Measurements from ENCODE around the gene AGRN.
"Not testable (repeated sequence)": the region's sequence is repeated elsewhere in the genome, so short reads cannot be mapped to it uniquely, and the experiment has no call there.

Gene AGRN

DNA sequence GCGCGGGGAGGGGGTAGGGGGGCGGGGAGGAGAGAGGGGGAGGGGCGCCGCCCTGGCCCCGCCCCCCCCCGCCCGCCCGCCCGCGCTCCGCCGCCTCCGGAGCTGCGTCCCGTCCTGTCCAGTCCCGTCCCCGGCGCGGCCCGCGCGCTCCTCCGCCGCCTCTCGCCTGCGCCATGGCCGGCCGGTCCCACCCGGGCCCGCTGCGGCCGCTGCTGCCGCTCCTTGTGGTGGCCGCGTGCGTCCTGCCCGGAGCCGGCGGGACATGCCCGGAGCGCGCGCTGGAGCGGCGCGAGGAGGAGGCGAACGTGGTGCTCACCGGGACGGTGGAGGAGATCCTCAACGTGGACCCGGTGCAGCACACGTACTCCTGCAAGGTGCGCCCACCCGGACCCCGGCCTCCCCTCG is at the start of gene AGRN:
Gene AGRN (plus strand): TSS at position 121 of the 405 bp plus-strand sequence. CDS start 53 bp downstream, at position 174.
- no peak for DNase-seq

DNA sequence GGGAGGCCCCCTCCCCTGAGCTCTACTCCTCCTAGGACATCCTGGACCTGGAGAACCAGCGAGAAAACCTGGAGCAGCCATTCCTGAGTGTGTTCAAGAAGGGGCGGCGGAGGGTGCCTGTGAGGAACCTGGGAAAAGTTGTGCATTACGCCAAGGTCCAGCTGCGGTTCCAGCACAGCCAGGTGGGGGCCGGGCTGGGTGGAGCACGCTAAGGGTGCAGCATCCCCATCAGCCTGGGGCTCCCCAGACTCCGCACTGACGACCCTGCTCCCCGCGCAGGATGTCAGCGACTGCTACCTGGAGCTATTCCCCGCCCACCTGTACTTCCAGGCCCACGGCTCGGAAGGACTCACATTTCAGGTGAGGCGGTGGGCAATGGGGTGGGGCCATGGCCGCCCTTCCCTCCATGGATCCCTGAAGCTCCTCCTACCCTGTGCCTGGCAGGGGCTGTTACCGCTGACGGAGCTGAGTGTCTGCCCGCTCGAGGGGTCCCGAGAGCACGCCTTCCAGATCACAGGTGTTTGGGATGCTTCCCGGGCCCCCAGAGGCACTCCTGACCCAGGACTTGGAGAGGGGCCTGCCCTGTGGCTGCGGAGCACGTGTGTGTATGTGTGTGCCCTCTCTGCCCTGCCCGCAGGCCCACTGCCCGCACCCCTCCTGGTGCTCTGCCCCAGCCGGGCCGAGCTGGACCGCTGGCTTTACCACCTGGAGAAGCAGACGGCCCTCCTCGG is 49.5 kb upstream of the AGRN start:
- no peak for DNase-seq

DNA sequence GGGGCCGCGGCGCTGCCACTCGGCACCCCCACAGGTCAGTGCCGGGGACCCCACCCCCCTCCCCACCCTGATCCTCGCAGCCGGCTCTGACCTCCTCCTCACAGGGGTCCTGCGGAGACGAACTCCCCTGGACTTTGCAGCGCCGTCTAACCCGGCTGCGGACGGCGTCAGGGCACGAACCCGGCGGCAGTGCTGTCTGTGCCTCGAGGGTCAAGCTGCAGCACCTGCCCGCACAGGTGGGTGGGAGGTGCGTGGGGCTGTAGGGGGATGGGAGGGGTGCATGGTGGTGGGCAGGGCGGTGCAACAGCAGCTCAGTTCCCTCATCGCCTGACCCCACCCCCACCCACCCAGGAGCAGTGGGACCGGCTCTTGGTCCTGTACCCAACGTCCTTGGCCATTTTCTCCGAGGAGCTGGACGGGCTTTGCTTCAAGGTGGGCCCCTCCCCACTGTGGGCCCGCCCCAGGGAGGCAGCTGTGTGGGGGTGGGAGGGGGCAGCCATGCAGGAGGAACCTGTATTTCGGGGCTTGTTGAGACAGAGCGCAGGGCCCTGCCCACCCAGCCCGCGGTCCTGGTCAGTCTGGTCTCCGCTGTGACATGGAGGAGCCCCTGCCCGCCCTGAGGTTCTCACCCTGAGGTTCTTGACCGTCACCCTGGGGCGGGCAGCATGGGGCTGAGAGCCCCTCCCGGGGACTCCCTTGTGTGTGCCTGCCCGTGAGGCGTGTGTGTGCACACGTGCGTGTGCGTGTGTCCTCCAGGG is 48.8 kb upstream of the AGRN start:
- no peak for DNase-seq

DNA sequence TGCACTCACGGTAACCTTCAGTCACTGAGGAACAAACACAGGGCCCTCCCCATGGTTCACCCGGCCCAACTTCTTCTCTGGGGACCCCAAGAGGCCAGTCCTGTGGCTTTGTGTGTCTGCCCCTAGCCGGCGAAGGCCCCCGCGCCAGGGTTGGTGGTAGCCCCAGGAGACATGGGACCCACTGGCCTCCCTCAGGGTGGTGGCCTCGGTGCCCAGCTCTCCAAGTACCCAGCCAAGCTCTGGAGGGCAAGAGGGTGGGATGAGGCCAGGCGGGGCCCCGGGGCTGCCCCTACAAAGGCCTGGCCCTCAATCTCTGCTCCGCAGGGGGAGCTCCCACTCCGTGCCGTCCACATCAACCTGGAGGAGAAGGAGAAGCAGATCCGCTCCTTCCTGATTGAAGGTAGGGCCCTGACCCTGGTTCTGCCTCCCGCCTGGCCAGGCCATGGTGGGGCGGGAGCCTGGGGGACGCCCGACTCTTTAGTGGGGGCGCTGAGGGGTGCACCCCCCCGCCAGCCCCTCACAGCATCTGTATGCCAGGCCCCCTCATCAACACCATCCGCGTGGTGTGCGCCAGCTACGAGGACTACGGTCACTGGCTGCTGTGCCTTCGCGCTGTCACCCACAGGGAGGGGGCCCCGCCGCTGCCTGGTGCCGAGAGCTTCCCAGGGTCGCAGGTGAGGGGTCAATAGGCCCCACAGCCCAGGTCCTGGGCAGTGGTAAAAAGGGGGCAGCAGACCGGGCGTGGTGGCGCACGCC is 48.0 kb upstream of the AGRN start:
- no peak for DNase-seq

DNA sequence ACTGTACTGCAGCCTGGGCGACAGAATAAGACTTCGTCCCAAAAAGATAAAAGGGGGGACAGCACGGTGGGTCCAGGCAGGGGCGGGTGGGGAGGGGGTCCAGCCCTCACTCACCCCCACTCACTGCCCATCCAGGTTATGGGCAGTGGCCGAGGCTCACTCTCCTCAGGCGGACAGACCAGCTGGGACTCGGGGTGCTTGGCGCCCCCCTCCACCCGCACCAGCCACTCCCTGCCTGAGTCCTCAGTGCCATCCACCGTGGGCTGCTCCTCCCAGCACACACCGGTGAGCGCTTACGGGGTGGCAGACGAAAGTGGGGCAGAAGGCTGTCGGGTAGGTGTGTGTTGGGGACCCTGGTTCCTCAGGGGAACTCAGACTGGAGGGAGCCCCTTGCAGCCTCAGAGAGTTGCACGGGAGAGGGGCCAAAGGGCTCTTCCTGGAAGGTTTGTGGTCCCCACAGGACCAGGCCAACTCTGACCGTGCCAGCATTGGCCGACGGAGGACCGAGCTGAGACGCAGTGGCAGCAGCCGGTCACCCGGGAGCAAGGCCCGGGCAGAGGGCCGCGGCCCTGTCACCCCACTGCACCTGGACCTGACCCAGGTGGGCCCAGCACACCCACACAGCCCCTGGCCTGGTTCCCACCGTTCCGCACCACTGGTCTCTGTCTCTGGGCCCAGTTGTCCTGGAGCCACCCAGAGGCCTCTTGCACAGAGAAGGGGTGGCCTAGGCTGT is 47.0 kb upstream of the AGRN start:
- no peak for DNase-seq

DNA sequence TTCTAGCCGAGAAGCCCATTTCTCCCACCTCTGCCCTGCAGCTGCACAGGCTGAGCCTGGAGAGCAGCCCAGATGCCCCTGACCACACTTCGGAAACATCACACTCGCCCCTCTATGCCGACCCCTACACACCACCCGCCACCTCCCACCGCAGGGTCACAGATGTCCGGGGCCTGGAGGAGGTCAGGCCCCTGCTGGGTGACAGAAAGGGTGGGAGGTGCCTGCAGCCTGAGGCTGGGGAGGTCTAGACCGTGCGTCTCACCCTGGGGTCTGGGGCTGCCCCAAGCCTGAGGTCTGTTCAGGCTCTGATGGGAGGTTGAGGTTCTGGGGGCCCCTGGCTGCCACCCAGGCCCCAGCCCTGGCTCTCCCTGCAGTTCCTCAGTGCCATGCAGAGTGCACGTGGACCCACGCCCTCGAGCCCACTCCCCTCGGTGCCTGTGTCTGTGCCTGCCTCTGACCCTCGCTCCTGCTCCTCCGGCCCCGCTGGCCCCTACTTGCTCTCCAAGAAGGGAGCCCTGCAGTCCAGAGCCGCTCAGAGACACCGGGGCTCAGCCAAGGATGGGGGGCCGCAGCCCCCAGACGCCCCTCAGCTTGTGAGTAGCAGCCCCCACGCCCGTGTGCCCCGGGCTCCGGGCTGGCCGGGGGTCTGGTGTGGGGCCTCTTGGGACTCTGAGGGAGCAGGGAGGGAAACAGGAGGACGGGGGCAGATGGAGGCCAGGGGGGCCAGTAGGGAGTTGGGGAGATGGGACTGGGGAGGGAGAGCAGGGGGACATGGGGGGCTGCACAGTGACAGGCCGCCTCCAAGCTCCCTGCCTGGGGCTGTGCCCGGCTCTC is 46.2 kb upstream of the AGRN start:
- no peak for DNase-seq

DNA sequence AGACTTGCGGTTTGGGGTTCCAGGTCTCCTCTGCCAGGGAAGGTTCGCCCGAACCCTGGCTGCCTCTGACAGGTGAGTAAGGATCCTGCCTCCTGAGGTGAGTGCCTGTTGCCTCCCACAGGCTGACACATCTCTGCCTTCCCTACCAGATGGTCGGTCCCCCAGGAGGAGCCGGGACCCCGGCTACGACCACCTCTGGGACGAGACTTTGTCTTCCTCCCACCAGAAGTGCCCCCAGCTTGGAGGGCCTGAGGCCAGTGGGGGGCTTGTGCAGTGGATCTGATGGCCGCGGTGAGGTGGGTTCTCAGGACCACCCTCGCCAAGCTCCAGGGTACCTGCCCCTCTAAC is 45.7 kb upstream of the AGRN start:
- no peak for DNase-seq

DNA sequence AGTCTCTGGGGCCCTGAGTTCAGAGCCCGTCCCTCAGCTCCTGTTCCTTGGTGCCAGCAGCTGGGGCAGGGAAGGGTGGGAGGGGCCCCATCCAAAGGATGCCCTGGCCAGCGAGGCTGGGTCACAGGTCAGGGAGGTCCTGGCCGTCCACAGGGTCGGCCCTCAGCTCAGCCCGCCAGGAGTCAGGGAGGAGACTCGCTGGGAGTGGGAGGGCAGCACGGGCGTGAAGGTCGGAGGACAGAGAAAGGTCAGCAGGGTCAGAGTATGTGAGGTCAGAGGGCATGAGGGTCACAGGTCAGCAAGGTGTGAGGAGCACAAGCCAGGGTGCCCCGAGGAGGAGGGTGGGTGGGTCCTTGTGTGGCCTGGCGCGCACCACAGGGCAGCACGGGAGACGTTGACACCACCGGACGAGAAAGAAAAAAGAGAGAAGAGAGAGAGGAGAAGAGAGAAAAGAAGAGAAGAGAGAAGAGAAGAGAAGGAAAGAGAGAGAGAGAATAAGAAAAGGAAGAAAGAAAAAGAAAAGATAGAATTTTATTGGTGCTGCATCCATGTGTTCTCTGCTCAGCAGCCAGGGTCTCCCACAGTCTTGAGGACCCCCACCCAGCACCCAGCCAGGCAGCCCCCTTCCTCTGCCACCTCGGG is 45.1 kb upstream of the AGRN start:
- DNase-seq: no peak

DNA sequence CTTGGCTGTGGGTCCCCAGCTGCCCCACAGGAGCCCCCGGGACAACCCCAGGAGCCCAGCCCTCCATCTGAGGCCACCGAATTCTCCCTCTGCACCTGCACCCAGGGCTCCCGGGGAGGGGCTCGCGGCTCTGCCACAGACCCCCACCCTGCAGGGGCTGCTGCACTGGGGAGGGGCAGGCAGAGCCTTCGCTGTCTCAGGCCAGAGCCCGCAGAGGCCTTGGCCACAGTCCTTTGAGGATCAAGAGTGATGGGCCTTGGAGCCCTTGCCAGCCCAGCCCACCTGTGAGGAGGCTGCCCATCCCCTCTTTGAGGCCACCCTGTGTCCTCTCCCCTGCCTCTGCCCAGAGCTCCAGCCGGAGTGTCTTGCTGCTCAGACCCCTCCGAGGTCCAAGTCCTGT is 44.6 kb upstream of the AGRN start:
- no peak for DNase-seq

DNA sequence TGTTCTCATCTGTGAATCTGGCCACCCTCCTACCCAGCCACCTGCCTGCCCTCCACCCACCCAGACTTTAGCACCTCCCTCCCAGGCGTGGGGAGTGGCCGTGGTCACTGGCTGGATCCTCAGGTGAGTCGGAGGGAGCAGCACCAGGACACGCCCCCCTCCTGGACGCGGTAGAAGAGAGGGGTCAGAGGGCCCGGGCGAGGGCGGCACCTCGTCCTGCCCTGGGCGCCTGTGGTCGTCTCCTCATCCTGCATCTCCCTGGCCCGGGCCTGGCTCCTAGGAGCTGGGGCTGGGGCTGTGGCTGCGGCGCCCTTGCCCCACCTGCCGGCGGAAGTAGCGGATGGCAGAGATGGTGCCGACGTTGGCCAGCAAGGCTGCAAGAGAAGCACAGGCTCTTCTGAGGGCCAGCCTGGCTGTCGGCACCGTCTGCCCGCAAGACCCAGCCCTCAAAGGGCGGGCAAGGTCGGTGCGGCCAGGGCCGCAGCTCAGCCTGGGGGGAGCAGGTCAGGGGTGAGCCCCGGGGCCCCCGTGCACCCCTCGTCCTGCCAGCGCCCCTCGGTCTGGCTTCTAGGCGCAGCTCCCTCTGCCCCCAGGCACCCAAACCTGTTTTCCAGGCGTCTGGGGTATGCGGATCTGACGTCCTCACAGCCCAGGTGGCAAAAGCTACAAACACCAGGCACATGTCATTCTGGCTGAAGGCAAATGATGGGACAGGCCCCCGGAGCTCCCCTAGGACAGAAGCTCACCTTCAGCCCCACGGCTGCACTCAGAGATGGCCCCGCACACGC is 43.8 kb upstream of the AGRN start:
- peak; percentile 88 for DNase-seq

DNA sequence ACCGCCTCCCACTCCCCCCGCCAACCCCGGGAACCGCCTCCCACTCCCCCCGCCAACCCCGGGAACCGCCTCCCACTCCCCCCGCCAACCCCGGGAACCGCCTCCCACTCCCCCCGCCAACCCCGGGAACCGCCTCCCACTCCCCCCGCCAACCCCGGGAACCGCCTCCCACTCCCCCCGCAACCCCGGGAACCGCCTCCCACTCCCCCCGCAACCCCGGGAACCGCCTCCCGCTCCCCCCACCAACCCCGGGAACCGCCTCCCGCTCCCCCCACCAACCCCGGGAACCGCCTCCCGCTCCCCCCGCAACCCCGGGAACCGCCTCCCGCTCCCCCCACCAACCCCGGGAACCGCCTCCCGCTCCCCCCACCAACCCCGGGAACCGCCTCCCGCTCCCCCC is 43.1 kb upstream of the AGRN start:
- DNase-seq: not testable (repeated sequence)

DNA sequence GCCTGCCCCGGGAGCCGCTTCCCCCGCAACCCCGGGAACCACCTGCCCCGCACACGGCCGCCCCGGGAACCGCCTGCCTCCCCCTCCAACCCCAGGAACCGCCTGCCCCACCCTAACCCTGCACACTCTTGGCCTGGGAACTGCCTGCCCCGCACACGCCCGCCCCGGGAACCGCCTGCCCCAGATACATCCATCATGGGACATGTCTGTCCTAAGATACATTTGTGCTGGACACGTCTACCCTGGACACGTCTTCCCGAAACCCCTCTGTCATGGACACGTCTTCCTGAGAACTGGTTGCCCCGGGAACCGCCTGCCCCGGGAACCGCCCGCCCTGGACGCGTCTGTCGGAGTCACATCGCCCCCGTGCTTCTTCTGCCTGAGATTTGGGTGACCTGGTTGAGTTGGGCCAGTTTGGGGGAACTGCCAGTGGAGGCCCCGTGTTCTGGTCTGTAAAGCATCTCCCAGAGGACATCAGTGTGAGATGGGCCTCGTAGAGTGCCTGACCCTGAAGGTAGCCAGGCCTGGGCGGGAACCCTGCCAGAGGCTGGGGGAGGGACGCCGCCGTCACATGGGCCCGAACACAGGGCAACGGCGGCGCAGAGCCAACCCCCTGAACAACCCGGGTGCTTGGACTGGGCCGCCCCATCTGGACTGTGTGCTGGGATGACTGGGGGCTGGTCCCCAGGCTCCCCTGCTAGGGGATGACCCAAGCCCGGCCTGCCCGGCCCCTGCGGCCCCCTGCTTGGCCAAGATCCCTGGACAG is 41.7 kb upstream of the AGRN start:
- no peak for DNase-seq

DNA sequence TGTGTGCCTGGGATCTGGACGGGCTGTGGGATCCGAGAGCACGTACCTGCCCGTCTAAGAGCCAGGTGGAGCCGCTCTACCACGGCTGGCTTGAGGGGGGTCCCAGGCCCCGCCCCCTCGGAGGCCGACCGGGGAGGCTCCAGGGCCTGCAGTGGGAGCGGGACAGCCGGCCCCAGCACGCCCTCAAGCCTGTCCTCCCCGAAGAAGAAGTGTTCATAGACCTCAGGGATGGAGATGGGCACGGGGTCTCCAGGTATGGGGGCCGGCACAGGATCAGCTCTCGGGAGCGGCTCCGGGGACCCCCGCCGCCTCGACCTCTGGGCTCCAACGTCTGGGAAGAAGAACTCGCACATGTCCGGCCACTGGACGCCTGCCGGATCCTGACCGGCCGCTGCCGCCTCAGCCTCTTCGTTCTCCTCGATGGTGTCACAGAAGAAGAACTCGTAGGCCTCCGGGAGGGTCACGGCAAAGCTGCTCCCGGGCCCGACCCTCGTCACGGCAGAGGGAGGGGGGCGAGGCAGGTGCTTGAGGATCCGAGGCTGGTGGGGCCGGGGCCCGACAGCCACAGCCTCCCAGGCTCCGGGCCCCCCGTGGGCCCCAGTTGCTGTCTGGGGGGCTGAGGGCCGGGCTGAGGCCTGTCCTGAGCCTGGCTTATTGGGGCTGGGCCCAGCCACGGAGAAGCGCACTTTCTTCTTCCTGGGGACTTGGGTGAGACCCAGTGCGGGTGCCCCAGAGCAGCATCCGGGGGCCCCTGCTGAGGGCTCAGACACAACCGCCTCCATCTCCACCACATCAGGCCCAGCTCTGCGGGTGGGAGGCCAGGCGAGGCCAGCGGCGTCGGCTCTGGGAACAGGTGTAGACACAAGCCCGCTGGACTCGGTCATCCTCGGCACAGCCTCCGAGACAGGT is 40.8 kb upstream of the AGRN start:
- no peak for DNase-seq

DNA sequence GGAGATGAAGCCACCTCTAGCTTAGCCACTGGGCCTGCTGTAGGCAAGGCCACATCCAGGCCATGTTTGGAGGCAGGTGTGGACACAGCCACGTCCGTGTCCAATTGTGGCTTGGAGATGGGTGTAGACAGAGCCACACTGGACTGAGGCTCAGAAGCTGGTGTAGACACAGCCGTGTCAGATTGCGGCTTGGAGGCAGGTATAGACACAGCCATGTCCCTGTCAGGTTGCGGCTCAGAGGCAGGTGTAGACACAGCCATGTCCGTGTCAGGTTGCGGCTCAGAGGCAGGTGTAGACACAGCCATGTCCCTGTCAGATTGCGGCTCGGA is 40.2 kb upstream of the AGRN start:
- DNase-seq: no peak

DNA sequence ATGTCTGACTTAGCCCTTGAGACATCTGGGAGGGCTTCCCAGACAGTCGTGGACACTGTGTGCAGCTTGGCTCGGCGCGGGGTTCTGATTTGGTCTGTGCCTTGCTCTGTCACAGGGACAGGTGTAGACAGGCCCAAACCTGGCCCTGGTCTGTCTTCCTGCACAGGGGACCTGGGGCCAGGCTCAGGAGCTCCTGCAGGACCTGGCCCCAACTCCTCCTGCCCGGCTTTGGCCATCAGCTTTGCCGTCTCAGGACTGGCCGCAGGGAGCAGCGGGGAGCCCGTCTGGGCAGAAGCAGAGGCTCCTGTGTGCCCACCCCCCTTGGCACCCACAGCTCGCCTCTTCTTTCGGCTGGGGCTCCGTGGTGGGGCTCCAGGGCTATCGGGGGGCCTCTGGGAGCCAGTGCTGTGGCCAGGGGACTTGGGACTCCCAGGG is 39.8 kb upstream of the AGRN start:
- DNase-seq: no peak

DNA sequence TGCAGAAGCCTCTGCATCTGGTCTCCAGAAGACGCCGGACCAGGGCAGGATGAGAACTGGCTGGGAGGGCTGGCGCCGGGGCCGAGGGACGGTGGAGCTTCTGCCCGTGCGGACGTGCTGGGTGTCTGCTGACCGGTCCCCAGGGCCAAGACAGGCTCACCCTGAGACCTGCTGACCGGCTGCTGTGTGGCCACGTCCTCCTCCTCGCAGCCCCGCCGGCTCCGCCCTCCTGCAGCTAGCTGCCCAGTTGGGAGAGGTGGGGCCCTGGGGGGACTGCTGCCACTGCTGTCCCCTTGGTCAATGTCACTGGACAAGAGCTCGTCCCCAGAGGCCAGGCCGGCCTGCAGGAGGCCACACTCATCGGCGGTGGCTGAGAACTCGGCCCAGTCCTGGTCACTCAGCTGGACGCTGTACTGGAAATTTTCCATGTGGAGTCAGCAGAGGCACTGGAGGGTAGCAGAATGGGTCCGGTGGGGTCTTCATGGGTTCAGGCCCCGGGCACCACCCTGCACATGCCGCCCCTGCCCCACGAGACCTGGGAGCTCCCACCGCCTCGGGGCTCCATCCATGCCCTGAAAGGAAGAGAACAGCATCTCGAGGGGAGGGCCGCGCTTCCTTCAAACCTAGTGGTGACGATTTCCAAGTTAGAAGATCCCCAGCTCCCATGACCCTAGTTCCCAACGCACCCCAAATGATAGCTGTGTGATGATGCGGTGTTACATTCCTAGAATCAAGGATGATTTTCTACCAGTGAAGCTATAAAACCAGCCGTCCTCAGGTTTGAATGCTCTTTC is 39.1 kb upstream of the AGRN start:
- no peak for DNase-seq

DNA sequence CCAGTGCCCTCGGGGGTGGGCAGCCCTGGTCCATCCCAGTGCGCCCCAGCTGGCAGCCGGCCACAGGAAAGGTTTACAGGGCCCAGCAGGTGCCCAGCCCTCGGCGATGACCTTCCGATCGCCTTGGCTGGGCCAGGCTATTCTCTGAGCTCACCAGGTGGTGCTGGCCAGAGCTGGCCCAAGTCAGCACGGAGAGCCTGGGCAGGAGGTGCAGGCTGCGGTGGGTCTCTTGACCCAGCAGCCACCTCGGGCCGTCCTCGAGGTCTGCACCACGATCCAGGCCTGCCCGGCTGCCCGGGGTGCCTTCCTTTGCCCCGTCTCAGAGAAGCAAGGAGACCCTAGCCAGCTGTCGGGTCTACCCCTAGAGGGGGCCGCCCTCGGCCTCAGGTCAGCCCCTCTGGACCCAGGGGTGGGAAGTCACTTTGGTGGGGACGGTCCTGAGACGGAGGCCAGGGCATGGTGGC is 38.4 kb upstream of the AGRN start:
- no peak for DNase-seq

DNA sequence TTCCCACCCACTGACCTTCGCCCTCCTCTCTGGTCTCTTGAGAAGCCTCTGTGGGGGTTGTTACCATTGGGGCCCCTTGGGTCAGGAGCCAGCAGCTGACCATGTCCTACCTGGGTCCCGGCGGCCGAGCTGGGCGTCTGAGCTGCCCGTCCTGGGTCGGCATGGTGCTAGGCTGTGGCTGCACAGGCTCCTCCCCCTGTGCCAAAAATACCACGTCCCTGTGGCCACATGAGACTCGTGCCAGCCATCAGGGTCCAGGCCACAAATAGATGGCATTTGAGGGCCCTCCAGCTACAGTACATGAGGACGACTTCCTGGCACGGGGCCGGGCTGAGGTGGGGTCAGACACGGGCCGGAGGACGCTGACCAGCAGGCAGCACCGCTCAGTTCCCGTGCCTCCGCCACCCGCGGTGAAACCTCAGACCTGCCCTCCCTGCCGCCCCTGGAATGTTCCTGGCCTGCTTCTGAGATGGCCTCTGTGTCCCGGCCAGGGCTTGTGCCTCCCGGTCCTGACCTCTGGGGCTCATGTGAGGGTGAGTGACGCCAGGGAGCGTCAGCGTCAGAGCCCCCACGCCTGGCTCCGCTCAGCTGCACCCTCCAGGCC is 37.9 kb upstream of the AGRN start, which contains the start of gene PERM1:
Gene PERM1 (minus strand): TSS at position 139 of the 604 bp plus-strand sequence. CDS start 1,064 bp downstream, outside the sequence.
- DNase-seq: no peak

Measured in activated effector memory CD4-positive, alpha-beta T cell treated with anti-CD3 and anti-CD28 coated beads, Interleukin-2, amount 50 U/mL, for 16 hours (primary cell).